ENCODE data around the gene IFT122. TPM values are rescaled to one million over a fixed set of nuclear protein-coding genes. Genes with fewer than 3 reads are reported as not detected.

IFT122 gene
- total and polyA plus RNA-seq, 2 of the 4 experiments (the other 2 are of a cell fraction), result 16.8 to 28.0 TPM

- peak overlapping the region; percentile 79 for H3K9ac ChIP-seq (ENCODE audit: low read depth, low read length)
- no peaks in the 10 kb centered on the region for H4K20me1 ChIP-seq (ENCODE audit: insufficient read depth, low read length)
- peak overlapping the region; percentile 80 for H3K4me2 ChIP-seq (ENCODE audit: low read depth, low read length)
- H4K8ac ChIP-seq (ENCODE audit: low read depth in 2 of 2, low read length in 2 of 2), result peak overlapping the region; percentile 36 to 83
- BruUV-seq (replicated peaks), result TSS peak; percentile 33
- H3K9me3 ChIP-seq (ENCODE audit: control insufficient read depth, insufficient read depth, low read length), result no peaks in the 10 kb centered on the region
- peak overlapping the region; percentile 97 for H3K23ac ChIP-seq (ENCODE audit: low read depth, low read length)
- peak overlapping the region; percentile 92 for H3K4ac ChIP-seq (ENCODE audit: low read depth, low read length)
- H4K91ac ChIP-seq (ENCODE audit: insufficient read depth, low read depth, low read length), result peak overlapping the region; percentile 88
- H3K79me1 ChIP-seq (ENCODE audit: low read depth in 1 of 2, low read length in 2 of 2), result peaks cover 27 to 74% of the 10 kb centered on the region in 2 experiments
- H3K14ac ChIP-seq (replicated peaks; ENCODE audit: low read depth, low read length), result peak overlapping the region; percentile 88
- CTCF ChIA-PET, result interaction anchor here (1.8 kb wide), 1 partner anchor 57 kb away, joined by 6 read pairs; no protein-coding TSS in a partner anchor
- no CpG with 5 or more reads among the region's 9 CpGs for WGBS, 2 experiments (ENCODE audit: extremely low coverage in 2 of 2, insufficient read length in 1 of 2)
- peak overlapping the region; percentile 82 for H3K27ac ChIP-seq (ENCODE audit: insufficient read depth, low read length)
- H2BK15ac ChIP-seq (ENCODE audit: low read depth, low read length), result peak overlapping the region; percentile 83; the same call in 2 of the 3 replicates
- peak overlapping the region; percentile 88 for H2BK120ac ChIP-seq (ENCODE audit: low read depth, low read length)
- peak overlapping the region; percentile 62; the same call in 1 of the 2 replicates for H3K18ac ChIP-seq (ENCODE audit: low read depth, low read length)
- peak overlapping the region; percentile 92 for H2BK5ac ChIP-seq (ENCODE audit: low read depth, low read length, poor library complexity, severe bottlenecking)
- peak overlapping the region; percentile 97 for H2AFZ ChIP-seq (replicated peaks; ENCODE audit: low read length, poor library complexity)
- peak overlapping the region; percentile 95 for H2AK9ac ChIP-seq (replicated peaks; ENCODE audit: low read depth, low read length, poor library complexity)
- dilution Hi-C loops (cut with HindIII; ENCODE audit: low sequenced_read_pairs, unreplicated experiment), result no loop called here
- in situ Hi-C loops (cut with MboI; ENCODE audit: low sequenced_read_pairs), result no loop called here
- H2AK5ac ChIP-seq (ENCODE audit: low read depth, low read length), result peak overlapping the region; percentile 59; the same call in 1 of the 2 replicates
- H3K56ac ChIP-seq (ENCODE audit: extremely low read depth, insufficient read depth, low read length), result peak overlapping the region; percentile 83
- H3K9me1 ChIP-seq (ENCODE audit: insufficient read depth, low read length), result peaks cover 6% of the 10 kb centered on the region; the same call in 1 of the 2 replicates
- peak overlapping the region; percentile 62 for H3K4me3 ChIP-seq (ENCODE audit: insufficient read depth, low read depth, low read length)
- H2BK20ac ChIP-seq (ENCODE audit: low read depth, low read length), result peak overlapping the region; percentile 61; the same call in 1 of the 2 replicates
- H3K27me3 ChIP-seq (ENCODE audit: control insufficient read depth, insufficient read depth, low read length), result no peaks in the 10 kb centered on the region
- H3K36me3 ChIP-seq (ENCODE audit: control insufficient read depth, insufficient read depth, low read length), result peaks cover 8% of the 10 kb centered on the region
- POLR2A ChIA-PET (ENCODE audit: unreplicated experiment), result interaction anchor here (0.8 kb wide), 1 partner anchor 12 kb away, joined by 4 read pairs; the partner anchor contains the start of gene EFCAB12
- peak overlapping the region; percentile 60; the same call in 1 of the 2 replicates for H4K5ac ChIP-seq (ENCODE audit: low read depth, low read length)
- intact Hi-C loops (cut with micrococcal nuclease), result loop anchor here (2.0 to 5.0 kb wide), 5 partner anchors 47 to 387 kb away; no protein-coding TSS in a partner anchor
- ATAC-seq (ENCODE audit: low read depth) (no peak), DNase-seq (peak; percentile 62)
- peaks cover 4% of the 10 kb centered on the region for H3K4me1 ChIP-seq (ENCODE audit: control insufficient read depth, insufficient read depth, low read length)
- TF ChIP-seq RFX5 (IDR thresholded peaks at IDR 0.05; ENCODE audit: low read depth, low read length) (no peak), BHLHE40 (IDR thresholded peaks at IDR 0.05; ENCODE audit: low read depth, low read length) (peak; percentile 40; the same call in 1 of the 2 replicates), SMC3 (IDR thresholded peaks at IDR 0.05; ENCODE audit: low read depth, low read length) (no peak), CTCF (conservative IDR thresholded peaks at IDR 0.05; ENCODE audit: low read depth, low read length) (0 out of 2 replicates have a peak, but pooled peaks have one; percentile 0), MXI1 (IDR thresholded peaks at IDR 0.05; ENCODE audit: borderline replicate concordance, low read depth, low read length) (no peak), CEBPB (IDR thresholded peaks at IDR 0.05; ENCODE audit: low read depth, low read length) (peak; percentile 75), MAFK (IDR thresholded peaks at IDR 0.05; ENCODE audit: low read depth, low read length) (no peak), RAD21 (IDR thresholded peaks at IDR 0.05; ENCODE audit: low read length) (no peak; the same call in 1 of the 2 replicates), RCOR1 (IDR thresholded peaks at IDR 0.05; ENCODE audit: insufficient replicate concordance, low read length) (no peak), USF2 (IDR thresholded peaks at IDR 0.05; ENCODE audit: low read depth, low read length) (no peak), CHD1 (IDR thresholded peaks at IDR 0.05; ENCODE audit: low read depth, low read length) (no peak), MAZ (IDR thresholded peaks at IDR 0.05; ENCODE audit: borderline replicate concordance, low read depth, low read length) (no peak), FOS (IDR thresholded peaks at IDR 0.05; ENCODE audit: low read depth, low read length) (no peak), POLR2A (IDR thresholded peaks at IDR 0.05; ENCODE audit: low read depth, low read length) (no peak; the same call in 1 of the 2 replicates)
Measured at GRCh38 chr3:129440618-129441190, 680 bp downstream of the IFT122 start.

All from IMR-90 (cell line).